Measurements from ENCODE around the gene CDKAL1.
"Not testable (repeated sequence)": the region's sequence is repeated elsewhere in the genome, so short reads cannot be mapped to it uniquely, and the experiment has no call there.

The CDKAL1 gene

GRCh38 chr6:20644667-20645370 lies 110.6 kb downstream of the CDKAL1 start:
- no peak for DNase-seq

GRCh38 chr6:20645572-20645971 lies 111.3 kb downstream of the CDKAL1 start:
- not testable (repeated sequence) for DNase-seq

GRCh38 chr6:20647585-20647984 lies 113.3 kb downstream of the CDKAL1 start:
- no peak for DNase-seq

GRCh38 chr6:20649696-20650470 lies 115.6 kb downstream of the CDKAL1 start:
- DNase-seq, result not testable (repeated sequence)

- DNase-seq, result no peak
Measured at GRCh38 chr6:20652299-20653084, 118.2 kb downstream of the CDKAL1 start.

DNA sequence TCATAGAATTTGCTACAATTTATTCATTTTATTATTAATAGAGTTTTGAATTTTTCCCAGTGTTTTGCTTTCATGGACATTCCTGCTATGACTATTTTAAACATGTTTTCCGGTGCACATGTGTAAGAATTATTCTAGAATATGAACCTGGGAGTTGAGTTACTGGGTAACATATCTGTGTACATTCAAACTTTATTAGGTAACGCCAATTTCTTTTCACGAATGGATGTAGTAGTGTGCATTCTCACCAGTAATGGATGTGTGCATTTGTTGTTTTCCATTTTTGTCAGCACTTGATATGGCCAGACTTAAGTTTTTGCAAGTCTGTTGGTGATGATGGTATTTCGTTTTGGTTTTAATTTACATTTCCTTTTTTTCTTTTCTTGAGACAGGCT lies 118.8 kb downstream of the CDKAL1 start:
- no peak for DNase-seq

DNA sequence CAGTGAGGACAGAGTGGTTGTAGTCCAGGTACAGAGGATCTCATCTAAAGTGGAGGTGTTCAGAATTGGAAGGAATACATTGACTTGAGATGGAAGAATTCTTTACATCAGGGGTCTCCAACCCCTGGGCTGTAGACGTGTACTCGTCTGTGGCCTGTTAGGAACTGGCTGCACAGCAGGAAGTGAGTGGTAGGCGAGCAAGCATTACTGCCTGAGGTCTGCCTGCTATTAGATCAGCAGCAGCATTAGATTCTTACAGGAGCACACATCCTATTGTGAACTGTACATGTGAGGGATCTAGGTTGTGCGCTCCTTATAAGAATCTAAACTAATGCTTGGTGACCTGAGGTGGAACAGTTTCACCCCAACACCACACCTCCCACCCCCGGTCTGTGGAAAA lies 121.1 kb downstream of the CDKAL1 start:
- no peak for DNase-seq

DNA sequence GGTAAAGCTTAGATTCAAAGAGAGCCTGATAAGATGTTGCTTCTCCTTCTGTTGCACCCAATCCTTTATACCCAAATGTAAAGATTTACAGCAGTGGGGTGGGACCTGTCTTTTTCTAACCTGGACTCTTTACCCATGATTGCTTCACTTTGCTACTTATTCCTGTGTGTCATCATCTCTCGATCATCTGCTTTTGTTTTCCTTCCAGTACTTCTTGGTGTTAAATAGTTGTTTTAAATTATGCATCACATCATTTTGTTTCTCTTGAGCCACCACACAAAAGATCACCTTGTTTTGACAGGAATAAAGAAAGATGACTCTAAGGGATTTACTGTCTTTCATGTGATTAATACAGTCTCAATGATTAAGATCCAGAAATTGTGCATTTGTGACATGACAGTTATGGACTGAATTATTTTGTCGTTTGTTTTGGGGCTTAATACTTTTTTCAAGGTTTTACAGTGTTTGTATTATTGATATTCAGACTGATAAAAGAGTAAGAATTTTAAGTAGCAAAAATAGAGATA lies 123.1 kb downstream of the CDKAL1 start:
- DNase-seq, result no peak

- DNase-seq, result no peak
Measured at GRCh38 chr6:20658053-20658452, 123.8 kb downstream of the CDKAL1 start.

- DNase-seq, result no peak
Measured at GRCh38 chr6:20658516-20658915, 124.3 kb downstream of the CDKAL1 start.

DNA sequence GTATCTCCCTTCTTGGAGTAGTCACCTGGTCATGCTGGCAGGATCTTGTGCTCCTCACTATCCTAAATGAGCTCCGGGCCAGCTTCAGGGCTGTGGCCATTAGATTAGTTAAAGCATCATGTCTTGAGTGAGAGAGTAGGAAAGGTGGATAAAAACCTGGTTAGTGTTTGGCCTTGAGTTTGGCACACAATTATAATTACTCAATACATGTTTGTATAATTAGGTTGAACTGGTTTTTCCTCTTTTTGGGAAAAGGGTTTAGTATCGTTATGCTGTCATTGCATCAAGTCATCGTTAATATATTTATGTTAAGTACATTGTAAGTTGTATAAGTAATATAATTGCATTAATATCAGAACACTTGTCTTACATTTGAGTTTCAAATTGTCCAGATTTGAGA lies 126.3 kb downstream of the CDKAL1 start:
- no peak for DNase-seq

- no peak for DNase-seq
Measured at GRCh38 chr6:20661721-20662120, 127.5 kb downstream of the CDKAL1 start.

DNA sequence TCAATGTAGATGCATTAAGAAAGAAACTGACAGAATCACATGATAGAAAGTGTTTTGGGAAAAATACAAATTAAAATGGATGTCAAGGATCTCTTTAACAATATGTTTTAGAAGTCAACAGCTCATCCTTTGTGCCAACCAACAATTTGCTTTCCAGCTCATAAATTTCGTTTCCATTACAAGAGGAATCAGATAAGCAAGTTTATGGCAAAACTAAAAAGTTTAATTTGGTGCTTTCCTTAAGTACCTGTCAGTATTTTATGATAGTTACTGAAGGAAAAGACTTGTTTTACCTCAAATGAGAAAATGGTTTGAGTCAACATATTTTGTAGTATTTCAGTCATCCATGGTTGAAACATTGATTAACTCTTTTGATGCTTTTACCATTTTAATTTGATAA lies 130.0 kb downstream of the CDKAL1 start:
- no peak for DNase-seq

GRCh38 chr6:20665290-20665689 lies 131.0 kb downstream of the CDKAL1 start:
- no peak for DNase-seq

- DNase-seq, result no peak
Measured at GRCh38 chr6:20669571-20670314, 135.5 kb downstream of the CDKAL1 start.

DNA sequence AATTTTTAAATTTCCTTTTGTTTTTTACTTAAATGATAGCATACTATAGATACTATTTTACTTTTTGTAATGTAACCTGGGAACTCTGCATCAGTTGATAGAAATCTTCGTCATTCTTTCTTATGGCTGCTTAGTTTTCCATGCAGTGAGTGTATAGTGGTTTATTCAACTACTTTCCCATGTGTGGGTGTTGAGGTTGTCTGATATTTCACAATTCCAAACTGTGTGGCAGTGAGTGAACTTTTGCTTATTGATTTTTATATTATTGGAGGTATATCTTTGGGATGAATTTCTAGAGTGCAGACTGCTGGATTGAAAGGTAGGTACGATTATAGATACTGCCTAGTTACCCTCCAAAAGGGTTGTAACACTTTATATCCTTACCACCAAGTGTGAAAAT lies 136.5 kb downstream of the CDKAL1 start:
- no peak for DNase-seq

GRCh38 chr6:20672038-20672437 lies 137.8 kb downstream of the CDKAL1 start:
- no peak for DNase-seq

DNA sequence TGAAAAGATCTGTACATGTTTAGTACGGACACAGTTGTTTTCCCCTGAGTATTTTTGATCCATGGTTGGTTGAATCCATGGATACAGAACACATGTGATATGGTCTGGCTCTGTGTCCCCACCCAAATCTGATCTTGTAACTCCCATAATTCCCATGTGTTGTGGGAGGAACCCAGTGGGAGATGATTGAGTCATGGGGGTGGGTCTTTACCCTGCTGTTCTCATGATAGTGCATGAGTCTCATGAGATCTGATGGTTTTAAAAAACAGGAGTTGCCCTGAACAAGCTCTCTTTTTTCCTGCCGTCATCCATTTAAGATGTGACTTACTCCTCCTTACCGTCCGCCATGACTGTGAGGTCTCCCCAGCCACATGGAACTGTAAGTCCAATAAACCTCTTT lies 139.2 kb downstream of the CDKAL1 start:
- DNase-seq, result no peak

- no peak for DNase-seq
Measured at GRCh38 chr6:20674664-20675063, 140.4 kb downstream of the CDKAL1 start.

DNA sequence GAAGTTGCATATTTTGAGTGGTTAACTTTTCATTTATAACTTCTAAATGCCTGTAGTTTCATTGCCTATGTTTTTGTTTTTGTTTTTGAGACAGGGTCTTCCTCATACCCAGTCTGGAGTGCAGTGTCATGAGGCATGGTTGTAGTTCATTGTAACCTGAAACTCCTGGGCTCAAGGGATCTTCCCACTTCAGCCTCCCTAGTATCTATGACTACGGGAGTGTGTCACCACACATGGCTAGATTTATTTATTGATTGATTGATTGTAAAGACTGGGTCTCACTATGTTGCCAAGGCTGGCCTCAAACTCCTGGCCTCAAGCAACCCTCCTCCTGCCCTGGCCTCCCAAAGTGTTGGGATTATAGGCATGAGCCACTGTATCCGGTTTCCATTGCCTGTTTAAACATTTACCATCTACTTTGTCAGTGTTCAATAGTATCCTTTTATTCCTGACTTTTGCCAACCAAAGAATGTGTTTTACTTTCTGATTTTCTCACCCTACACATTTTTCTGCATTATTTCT lies 144.6 kb downstream of the CDKAL1 start:
- no peak for DNase-seq

DNA sequence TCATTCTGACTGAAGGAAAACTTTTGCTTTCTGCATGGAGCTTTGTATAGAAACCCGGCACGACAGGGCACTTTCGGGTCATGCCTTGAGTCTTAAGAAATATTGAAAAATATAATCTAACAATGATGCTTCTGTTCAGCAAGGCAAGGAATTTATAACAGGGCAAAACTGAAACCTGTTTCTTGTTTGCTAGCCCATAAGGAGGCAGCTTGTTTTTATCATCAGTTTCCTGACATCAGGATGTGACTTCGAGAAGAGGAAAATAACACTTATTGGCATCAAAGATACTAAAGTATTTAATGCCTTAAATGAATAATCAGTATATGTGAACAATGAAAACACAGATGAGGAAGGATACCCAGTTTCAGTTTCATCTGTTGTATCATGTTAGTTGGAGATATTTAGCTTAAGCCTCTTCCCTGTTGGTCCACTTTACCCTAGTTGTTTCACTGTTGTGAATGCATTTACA lies 146.5 kb downstream of the CDKAL1 start:
- DNase-seq, result no peak

GRCh38 chr6:20681243-20681684 lies 147.0 kb downstream of the CDKAL1 start:
- DNase-seq, result no peak
